Keratinocyte (primary cell): Measurements from ENCODE around the gene CDRT4. TPM values are rescaled to one million over a fixed set of nuclear protein-coding genes. Genes with fewer than 3 reads are reported as not detected.

Experiments
- DNase-seq: peaks from one replicate; pipeline ENCODE4 v3.0.0-alpha.2; 2011; ENCODE audit warnings: low read depth, missing footprints, low spot score
- FAIRE-seq: peaks from 2 replicates; lab custom pipeline; 2011; peaks lifted over from hg19 to GRCh38; lab: Jason Lieb, UNC
- H2AFZ ChIP-seq: 2 replicates; pipeline ENCODE4 v1.6.0; 2012; ENCODE audit warnings: low read length, control low read depth, inconsistent platforms; ENCODE audit not compliant: control insufficient read depth
- H3K27ac ChIP-seq: 2 replicates; pipeline ENCODE4 v1.5.1; 2011; ENCODE audit warnings: low read length; ENCODE audit not compliant: control insufficient read depth, insufficient read depth
- H3K27me3 ChIP-seq: 3 replicates; pipeline ENCODE4 v1.6.0; 2011; ENCODE audit warnings: low read length; ENCODE audit not compliant: control insufficient read depth, insufficient read depth; ENCODE audit errors: extremely low read depth
- H3K36me3 ChIP-seq, 2 experiments: 2 replicates in 1 of 2; 3 replicates in 1 of 2; pipeline ENCODE4 v1.5.1; 2011; ENCODE audit warnings: low read length in 2 of 2, mild to moderate bottlenecking in 1 of 2; ENCODE audit not compliant: control insufficient read depth in 2 of 2, insufficient read depth in 2 of 2; ENCODE audit errors: extremely low read depth in 1 of 2
- H3K4me1 ChIP-seq: 3 replicates; pipeline ENCODE4 v1.5.1; 2011; ENCODE audit warnings: low read length; ENCODE audit not compliant: control insufficient read depth, insufficient read depth; ENCODE audit errors: extremely low read depth
- H3K4me2 ChIP-seq: 3 replicates; pipeline ENCODE4 v1.6.0; 2011; ENCODE audit warnings: low read depth, low read length; ENCODE audit not compliant: control insufficient read depth, insufficient read depth; ENCODE audit errors: extremely low read depth
- H3K4me3 ChIP-seq, 3 experiments: fragments of 200-600 bp in 1 of 3; sonication (generic) in 1 of 3; 2 replicates in 2 of 3; 3 replicates in 1 of 3; pipeline ENCODE4 v1.5.1; 2011 to 2016; ENCODE audit warnings: low read length in 3 of 3, mild to moderate bottlenecking in 3 of 3, control low read depth in 2 of 3, inconsistent platforms in 1 of 3, low read depth in 1 of 3, mixed read lengths in 1 of 3, mixed run types in 1 of 3, moderate library complexity in 1 of 3; ENCODE audit not compliant: control insufficient read depth in 2 of 3, insufficient read depth in 2 of 3; ENCODE audit errors: extremely low read depth in 1 of 3
- H3K79me2 ChIP-seq: 2 replicates; pipeline ENCODE4 v1.6.0; 2012; ENCODE audit warnings: low read length; ENCODE audit not compliant: control insufficient read depth, insufficient read depth
- H3K9ac ChIP-seq: 3 replicates; pipeline ENCODE4 v1.6.0; 2011; ENCODE audit warnings: low read length; ENCODE audit not compliant: control insufficient read depth, insufficient read depth; ENCODE audit errors: extremely low read depth
- H3K9me1 ChIP-seq: 3 replicates; pipeline ENCODE4 v1.6.0; 2011; ENCODE audit warnings: low read length; ENCODE audit not compliant: control insufficient read depth, insufficient read depth; ENCODE audit errors: extremely low read depth
- H3K9me3 ChIP-seq: 2 replicates; pipeline ENCODE4 v1.5.1; 2012; ENCODE audit warnings: low read depth, low read length; ENCODE audit not compliant: control insufficient read depth
- H4K20me1 ChIP-seq: 3 replicates; pipeline ENCODE4 v1.6.0; 2011; ENCODE audit warnings: low read length; ENCODE audit not compliant: control insufficient read depth, insufficient read depth; ENCODE audit errors: extremely low read depth
- EZH2 ChIP-seq: IDR thresholded peaks from one replicate; pipeline ENCODE4 v1.6.1; 2012; ENCODE audit warnings: inconsistent platforms, mild to moderate bottlenecking, low read length, moderate library complexity
- dilution Hi-C: fragments of 300-500 bp; cut with MboI; formaldehyde crosslinking; loops from one replicate; pipeline ENCODE4 v1.7.0; 2020; ENCODE audit warnings: low sequenced_read_pairs; ENCODE audit not compliant: extremely low pct_ligation_motif_present
- polyA plus RNA-seq, 5 experiments: library from polyadenylated mRNA; depleted of rRNA in 3 of 5; stranded (reverse) in 3 of 5; stranded (forward) in 1 of 5; unstranded in 1 of 5; fragments of >200 nt; gene quantifications; 1 replicate in 1 of 5; 2 replicates in 3 of 5; 3 replicates in 1 of 5; pipeline versions ENCODE4 v1.2.1 to v1.2.3, GENCODE V29; 2011 to 2012; ENCODE audit warnings: missing spikeins in 2 of 5, low read depth in 1 of 5, low replicate concordance in 1 of 5
- TF ChIP-seq, protein P1 (sequence below), 3 experiments: IDR thresholded peaks in 1 of 3; conservative IDR thresholded peaks in 1 of 3; optimal IDR thresholded peaks in 1 of 3; 2 replicates in 2 of 3; 3 replicates in 1 of 3; pipeline versions ENCODE3 to v1.5.1; 2011; ENCODE audit warnings: low read length in 3 of 3, mild to moderate bottlenecking in 3 of 3, moderate library complexity in 2 of 3, control low read depth in 1 of 3, inconsistent platforms in 1 of 3; ENCODE audit not compliant: insufficient read depth in 2 of 3; ENCODE audit errors: extremely low read depth in 1 of 3

CDRT4 gene
- polyA plus RNA-seq, 1 donor (not counting 4 experiments of a cell fraction or from before 2014, with no cell fraction given): 0.93 TPM

DNA sequence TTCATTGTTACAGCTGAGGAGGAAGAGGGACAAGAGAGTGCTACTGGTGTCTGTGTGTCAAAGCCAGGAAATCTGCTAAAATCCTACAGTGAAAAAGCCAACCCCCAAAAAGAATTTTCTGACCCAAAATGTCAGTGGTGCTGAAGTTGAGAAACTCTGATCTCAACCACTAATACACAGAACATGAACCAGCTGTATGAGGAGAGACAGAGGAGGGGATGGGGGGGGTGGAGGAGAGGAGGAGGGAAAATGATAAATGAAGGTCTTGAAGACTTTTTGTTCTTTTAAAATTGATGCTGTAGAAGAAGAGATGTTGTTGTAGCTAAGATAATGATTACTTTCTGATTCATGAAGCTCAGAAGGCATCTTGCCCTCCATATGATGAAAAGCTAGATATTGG is 27.4 kb upstream of the CDRT4 start:
- Histone ChIP-seq H2AFZ (no peak overlapping the region), H3K4me3 (no peak overlapping the region), H3K27me3 (no peaks in the 10 kb centered on the region), H3K9me3 (no peaks in the 10 kb centered on the region), H3K4me2 (no peak overlapping the region), H3K27ac (no peak overlapping the region), H3K9me1 (no peaks in the 10 kb centered on the region), H3K4me1 (no peaks in the 10 kb centered on the region), H4K20me1 (no peaks in the 10 kb centered on the region), H3K36me3 (peaks cover 0 to 5% of the 10 kb centered on the region in 2 experiments), H3K79me2 (no peaks in the 10 kb centered on the region), H3K9ac (no peak overlapping the region)
- no peak for FAIRE-seq
- DNase-seq: no peak
- dilution Hi-C loops: no loop called here
- TF ChIP-seq, protein P1, sequence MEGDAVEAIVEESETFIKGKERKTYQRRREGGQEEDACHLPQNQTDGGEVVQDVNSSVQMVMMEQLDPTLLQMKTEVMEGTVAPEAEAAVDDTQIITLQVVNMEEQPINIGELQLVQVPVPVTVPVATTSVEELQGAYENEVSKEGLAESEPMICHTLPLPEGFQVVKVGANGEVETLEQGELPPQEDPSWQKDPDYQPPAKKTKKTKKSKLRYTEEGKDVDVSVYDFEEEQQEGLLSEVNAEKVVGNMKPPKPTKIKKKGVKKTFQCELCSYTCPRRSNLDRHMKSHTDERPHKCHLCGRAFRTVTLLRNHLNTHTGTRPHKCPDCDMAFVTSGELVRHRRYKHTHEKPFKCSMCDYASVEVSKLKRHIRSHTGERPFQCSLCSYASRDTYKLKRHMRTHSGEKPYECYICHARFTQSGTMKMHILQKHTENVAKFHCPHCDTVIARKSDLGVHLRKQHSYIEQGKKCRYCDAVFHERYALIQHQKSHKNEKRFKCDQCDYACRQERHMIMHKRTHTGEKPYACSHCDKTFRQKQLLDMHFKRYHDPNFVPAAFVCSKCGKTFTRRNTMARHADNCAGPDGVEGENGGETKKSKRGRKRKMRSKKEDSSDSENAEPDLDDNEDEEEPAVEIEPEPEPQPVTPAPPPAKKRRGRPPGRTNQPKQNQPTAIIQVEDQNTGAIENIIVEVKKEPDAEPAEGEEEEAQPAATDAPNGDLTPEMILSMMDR (optimal IDR thresholded peaks at IDR 0.05 in 1 of 3, IDR thresholded peaks at IDR 0.05 in 1 of 3, conservative IDR thresholded peaks at IDR 0.05 in 1 of 3; ENCODE audit: extremely low read depth in 1 of 3, insufficient read depth in 2 of 3, low read length in 3 of 3): no peak
- TF ChIP-seq EZH2: no peak

DNA sequence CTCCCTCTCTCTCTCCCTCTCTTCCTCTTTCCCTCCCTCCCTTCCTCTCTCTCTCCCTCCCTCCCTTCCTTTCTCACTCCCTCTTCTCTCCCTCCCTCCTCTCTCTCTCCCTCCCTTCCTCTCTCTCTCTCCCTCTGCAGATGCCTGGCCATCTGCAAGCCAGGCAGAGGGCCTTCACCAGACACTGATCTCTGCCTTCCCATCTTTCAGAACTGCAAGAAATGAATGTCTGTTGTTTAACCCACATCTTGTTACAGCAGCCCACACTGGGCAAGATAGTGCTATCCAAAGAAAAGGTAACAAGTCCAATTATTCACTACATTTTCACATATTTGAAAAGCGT is 26.2 kb upstream of the CDRT4 start:
- Histone ChIP-seq H3K36me3 (peaks cover 0 to 5% of the 10 kb centered on the region in 2 experiments), H3K27ac (no peak overlapping the region), H2AFZ (no peak overlapping the region), H3K4me2 (no peak overlapping the region), H3K79me2 (no peaks in the 10 kb centered on the region), H3K4me3 (no peak overlapping the region), H3K9ac (no peak overlapping the region), H3K4me1 (no peaks in the 10 kb centered on the region), H3K27me3 (no peaks in the 10 kb centered on the region), H3K9me1 (no peaks in the 10 kb centered on the region), H4K20me1 (no peaks in the 10 kb centered on the region), H3K9me3 (no peaks in the 10 kb centered on the region)
- dilution Hi-C loops: no loop called here
- TF ChIP-seq, protein P1 (optimal IDR thresholded peaks at IDR 0.05 in 1 of 3, IDR thresholded peaks at IDR 0.05 in 1 of 3, conservative IDR thresholded peaks at IDR 0.05 in 1 of 3; ENCODE audit: extremely low read depth in 1 of 3, insufficient read depth in 2 of 3, low read length in 3 of 3): no peak
- no peak for TF ChIP-seq EZH2
- no peak for DNase-seq
- FAIRE-seq: no peak
